ENCODE results near the gene KIF6.

Gene KIF6

GRCh38 chr6:39353698-39354315 is 371.4 kb downstream of the KIF6 start:
- no peak for TF ChIP-seq CTCF (IDR thresholded peaks at IDR 0.05; ENCODE audit: low read depth, low read length)
- H3K4me3 ChIP-seq (ENCODE audit: low read depth, low read length): no peak overlapping the region

DNA sequence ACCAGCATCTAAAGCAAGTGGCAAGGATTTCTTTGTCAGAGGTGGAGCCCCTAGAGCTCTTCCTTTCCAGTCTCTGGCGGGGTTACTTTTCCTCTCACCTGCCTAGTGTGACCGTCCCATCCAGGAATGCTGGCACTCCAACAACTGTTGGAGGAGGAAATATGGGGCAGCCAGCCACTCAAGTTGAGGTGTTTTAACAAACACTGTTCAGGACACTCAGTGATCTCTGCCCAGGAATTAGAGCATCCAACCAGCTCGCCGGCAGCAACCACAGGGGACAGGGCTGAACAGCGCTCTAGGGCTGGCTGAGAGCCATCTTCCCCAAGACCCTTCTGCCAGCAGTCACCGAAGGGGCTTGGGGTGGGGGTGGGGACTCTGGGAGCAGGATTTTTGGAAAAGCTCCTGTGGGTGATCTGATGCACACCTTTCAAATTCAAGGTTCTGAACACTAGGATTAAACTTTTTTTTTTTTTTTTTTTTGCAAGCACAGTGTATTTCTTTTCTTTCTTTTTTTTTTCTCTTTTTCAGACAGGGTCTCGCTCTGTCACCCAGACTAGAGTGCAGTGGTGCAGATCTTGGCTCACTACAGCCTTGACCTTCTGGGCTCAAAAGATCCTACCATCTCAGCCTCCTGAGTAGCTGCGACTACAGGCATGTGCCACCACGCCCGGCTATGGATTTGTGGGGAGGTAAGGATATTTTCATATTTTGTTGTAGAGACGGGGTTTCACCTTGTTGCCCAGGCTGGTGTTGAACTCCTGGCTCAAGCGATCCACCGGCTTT is 374.3 kb downstream of the KIF6 start:
- no peak for TF ChIP-seq CTCF (IDR thresholded peaks at IDR 0.05; ENCODE audit: low read depth, low read length)
- no peak overlapping the region for H3K4me3 ChIP-seq (ENCODE audit: low read depth, low read length)

GRCh38 chr6:39348740-39349139 is 376.5 kb downstream of the KIF6 start:
- H3K4me3 ChIP-seq (ENCODE audit: low read depth, low read length): no peak overlapping the region
- TF ChIP-seq CTCF (IDR thresholded peaks at IDR 0.05; ENCODE audit: low read depth, low read length): no peak

GRCh38 chr6:39347906-39348585 is 377.2 kb downstream of the KIF6 start:
- peak; percentile 87 for TF ChIP-seq CTCF (IDR thresholded peaks at IDR 0.05; ENCODE audit: low read depth, low read length)
- H3K4me3 ChIP-seq (ENCODE audit: low read depth, low read length): no peak overlapping the region

DNA sequence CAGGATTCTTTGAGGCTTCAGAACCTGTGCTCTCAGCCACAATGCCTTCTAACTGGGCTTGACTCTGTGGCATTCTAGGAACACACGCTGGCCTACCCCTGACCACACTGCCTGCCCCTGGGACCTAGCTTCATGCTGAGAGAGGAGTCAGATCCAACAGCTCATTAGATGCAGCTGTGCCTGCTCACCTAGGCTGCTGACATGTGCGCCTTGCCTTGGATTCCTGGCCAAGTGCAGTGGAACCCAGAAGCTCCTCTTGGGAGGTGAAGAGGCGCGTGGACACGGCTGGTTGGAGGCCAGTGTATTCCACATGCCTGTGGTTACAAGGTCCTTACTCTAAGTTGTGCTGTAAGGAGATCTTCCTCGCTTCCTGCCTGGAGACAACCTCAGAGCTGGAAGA is 378.0 kb downstream of the KIF6 start:
- no peak overlapping the region for H3K4me3 ChIP-seq (ENCODE audit: low read depth, low read length)
- TF ChIP-seq CTCF (IDR thresholded peaks at IDR 0.05; ENCODE audit: low read depth, low read length): no peak

GRCh38 chr6:39344821-39345280 is 380.4 kb downstream of the KIF6 start:
- TF ChIP-seq CTCF (IDR thresholded peaks at IDR 0.05; ENCODE audit: low read depth, low read length): no peak

More at GRCh38 chr6:39344821-39345280, 380.4 kb downstream of the KIF6 start:
- no peak overlapping the region for H3K4me3 ChIP-seq (ENCODE audit: low read depth, low read length)

Measured in WI38 (cell line).